ENCODE results near the gene CEACAM1.

DNA sequence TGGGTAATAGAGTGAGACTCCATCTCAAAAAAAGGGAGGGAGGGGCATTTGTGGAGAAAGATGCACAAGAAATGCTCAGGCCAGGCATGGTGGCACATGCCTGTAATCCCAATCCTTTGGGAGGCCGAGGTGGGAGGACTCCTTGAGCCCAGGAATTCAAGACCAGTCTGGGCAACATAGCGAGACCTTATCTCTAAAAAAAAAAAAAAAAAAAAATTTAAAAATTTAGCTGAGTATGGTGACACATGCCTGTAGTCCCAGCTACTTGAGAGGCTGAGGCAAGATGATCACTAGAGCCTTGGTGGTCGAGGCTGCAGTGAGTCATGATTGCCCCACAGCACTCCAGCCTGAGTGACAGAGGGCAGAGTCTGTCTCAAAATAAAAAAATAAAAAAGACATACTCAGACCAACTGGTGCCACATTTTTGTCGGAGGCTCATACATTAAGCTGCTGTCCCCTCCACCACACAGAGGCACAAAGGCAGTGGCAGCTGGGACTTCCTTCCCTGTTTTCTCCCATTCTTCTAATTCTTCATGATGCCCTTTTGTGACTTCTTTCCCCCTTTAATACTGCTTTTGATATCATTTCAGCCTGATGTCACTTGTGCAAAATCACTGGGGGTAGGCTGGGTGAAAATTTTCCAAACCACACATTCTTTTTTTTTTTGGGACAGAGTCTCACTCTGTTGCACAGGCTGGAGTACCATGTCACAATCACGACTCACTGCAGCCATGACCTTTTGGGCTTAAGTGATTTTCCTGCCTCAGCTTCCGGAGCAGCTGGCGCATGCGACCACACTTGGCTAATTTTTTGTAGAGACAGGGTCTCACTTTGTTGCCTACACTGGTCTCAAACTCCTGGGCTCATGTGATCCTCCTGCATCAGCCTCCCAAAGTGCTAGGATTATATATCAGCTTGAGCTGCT lies 58.7 kb downstream of the CEACAM1 start:
- TF ChIP-seq, protein P1, sequence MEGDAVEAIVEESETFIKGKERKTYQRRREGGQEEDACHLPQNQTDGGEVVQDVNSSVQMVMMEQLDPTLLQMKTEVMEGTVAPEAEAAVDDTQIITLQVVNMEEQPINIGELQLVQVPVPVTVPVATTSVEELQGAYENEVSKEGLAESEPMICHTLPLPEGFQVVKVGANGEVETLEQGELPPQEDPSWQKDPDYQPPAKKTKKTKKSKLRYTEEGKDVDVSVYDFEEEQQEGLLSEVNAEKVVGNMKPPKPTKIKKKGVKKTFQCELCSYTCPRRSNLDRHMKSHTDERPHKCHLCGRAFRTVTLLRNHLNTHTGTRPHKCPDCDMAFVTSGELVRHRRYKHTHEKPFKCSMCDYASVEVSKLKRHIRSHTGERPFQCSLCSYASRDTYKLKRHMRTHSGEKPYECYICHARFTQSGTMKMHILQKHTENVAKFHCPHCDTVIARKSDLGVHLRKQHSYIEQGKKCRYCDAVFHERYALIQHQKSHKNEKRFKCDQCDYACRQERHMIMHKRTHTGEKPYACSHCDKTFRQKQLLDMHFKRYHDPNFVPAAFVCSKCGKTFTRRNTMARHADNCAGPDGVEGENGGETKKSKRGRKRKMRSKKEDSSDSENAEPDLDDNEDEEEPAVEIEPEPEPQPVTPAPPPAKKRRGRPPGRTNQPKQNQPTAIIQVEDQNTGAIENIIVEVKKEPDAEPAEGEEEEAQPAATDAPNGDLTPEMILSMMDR (CRISPR knock-in tag; IDR thresholded peaks at IDR 0.05): no peak
- TF ChIP-seq, protein P2, sequence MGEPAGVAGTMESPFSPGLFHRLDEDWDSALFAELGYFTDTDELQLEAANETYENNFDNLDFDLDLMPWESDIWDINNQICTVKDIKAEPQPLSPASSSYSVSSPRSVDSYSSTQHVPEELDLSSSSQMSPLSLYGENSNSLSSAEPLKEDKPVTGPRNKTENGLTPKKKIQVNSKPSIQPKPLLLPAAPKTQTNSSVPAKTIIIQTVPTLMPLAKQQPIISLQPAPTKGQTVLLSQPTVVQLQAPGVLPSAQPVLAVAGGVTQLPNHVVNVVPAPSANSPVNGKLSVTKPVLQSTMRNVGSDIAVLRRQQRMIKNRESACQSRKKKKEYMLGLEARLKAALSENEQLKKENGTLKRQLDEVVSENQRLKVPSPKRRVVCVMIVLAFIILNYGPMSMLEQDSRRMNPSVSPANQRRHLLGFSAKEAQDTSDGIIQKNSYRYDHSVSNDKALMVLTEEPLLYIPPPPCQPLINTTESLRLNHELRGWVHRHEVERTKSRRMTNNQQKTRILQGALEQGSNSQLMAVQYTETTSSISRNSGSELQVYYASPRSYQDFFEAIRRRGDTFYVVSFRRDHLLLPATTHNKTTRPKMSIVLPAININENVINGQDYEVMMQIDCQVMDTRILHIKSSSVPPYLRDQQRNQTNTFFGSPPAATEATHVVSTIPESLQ (CRISPR knock-in tag; conservative IDR thresholded peaks at IDR 0.05): no peak
- TF ChIP-seq GZF1 (CRISPR knock-in tag; IDR thresholded peaks at IDR 0.05): no peak

All from HepG2 (cell line).